Body of pancreas (tissue), 4 donors: ENCODE results near the gene C1orf116.

Source experiments
- CTCF ChIP-seq, 7 experiments: fragments of 450-650 bp in 4 of 7; fragments of 200-600 bp in 3 of 7; sonication (generic) in 3 of 7; IDR thresholded peaks; one replicate each; pipeline ENCODE4 v1.5.1; 2016 to 2019; ENCODE audit warnings: antibody characterized with exemption in 7 of 7
- POLR2A ChIP-seq, 3 donors: fragments of 450-650 bp; IDR thresholded peaks; one replicate each; pipeline ENCODE4 v1.6.1; 2016; ENCODE audit warnings: antibody characterized with exemption in 3 of 3, mild to moderate bottlenecking in 2 of 3

- TF ChIP-seq CTCF (IDR thresholded peaks at IDR 0.05) (no peak), POLR2A (IDR thresholded peaks at IDR 0.05) (no peak)
These were observed 15.5 kb upstream of the C1orf116 start for GRCh38 chr1:207048041-207048440.
